ENCODE data around the gene JDP2.
"Not testable (repeated sequence)": the region's sequence is repeated elsewhere in the genome, so short reads cannot be mapped to it uniquely, and the experiment has no call there.

The JDP2 gene

DNA sequence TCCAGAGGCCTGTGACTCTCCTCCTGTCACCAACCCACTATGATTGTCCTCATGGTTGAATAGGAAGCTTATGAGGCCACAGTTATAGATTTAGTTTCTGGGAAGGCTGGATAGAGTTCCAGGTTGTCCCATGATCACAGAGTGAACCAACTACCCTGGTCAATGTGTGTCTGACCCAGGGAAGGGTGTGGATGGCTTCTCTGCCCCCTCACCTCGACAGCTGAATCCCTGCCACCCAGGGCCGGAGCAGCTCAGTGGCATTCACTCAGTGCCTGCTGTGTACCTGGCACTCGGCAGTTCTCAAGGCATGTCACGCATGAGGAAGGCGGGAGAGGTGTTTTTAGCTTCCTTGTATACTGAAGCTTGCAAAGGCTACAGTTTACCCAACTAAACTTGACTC, 43.2 kb downstream of the JDP2 start (continued):
- TF ChIP-seq, protein P1, sequence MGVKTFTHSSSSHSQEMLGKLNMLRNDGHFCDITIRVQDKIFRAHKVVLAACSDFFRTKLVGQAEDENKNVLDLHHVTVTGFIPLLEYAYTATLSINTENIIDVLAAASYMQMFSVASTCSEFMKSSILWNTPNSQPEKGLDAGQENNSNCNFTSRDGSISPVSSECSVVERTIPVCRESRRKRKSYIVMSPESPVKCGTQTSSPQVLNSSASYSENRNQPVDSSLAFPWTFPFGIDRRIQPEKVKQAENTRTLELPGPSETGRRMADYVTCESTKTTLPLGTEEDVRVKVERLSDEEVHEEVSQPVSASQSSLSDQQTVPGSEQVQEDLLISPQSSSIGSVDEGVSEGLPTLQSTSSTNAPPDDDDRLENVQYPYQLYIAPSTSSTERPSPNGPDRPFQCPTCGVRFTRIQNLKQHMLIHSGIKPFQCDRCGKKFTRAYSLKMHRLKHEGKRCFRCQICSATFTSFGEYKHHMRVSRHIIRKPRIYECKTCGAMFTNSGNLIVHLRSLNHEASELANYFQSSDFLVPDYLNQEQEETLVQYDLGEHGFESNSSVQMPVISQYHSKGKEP (tag by site-specific recombination; IDR thresholded peaks at IDR 0.05), result no peak
- TF ChIP-seq, protein P2, sequence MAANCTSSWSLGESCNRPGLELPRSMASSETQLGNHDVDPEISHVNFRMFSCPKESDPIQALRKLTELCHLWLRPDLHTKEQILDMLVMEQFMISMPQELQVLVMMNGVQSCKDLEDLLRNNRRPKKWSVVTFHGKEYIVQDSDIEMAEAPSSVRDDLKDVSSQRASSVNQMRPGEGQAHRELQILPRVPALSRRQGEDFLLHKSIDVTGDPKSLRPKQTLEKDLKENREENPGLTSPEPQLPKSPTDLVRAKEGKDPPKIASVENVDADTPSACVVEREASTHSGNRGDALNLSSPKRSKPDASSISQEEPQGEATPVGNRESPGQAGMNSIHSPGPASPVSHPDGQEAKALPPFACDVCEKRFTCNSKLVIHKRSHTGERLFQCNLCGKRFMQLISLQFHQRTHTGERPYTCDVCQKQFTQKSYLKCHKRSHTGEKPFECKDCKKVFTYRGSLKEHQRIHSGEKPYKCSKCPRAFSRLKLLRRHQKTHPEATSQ (tag by site-specific recombination; IDR thresholded peaks at IDR 0.05), result no peak
- TF ChIP-seq REPIN1 (tag by site-specific recombination; IDR thresholded peaks at IDR 0.05; ENCODE audit: low read depth) (no peak), ZNF404 (tag by site-specific recombination; IDR thresholded peaks at IDR 0.05) (no peak), TCF7L2 (IDR thresholded peaks at IDR 0.05; ENCODE audit: borderline replicate concordance, low read depth, low read length) (no peak), ZNF324 (tag by site-specific recombination; IDR thresholded peaks at IDR 0.05) (no peak), GLIS2 (tag by site-specific recombination; IDR thresholded peaks at IDR 0.05) (no peak), ZBTB8A (tag by site-specific recombination; IDR thresholded peaks at IDR 0.05) (no peak)
- TF ChIP-seq, protein P3, sequence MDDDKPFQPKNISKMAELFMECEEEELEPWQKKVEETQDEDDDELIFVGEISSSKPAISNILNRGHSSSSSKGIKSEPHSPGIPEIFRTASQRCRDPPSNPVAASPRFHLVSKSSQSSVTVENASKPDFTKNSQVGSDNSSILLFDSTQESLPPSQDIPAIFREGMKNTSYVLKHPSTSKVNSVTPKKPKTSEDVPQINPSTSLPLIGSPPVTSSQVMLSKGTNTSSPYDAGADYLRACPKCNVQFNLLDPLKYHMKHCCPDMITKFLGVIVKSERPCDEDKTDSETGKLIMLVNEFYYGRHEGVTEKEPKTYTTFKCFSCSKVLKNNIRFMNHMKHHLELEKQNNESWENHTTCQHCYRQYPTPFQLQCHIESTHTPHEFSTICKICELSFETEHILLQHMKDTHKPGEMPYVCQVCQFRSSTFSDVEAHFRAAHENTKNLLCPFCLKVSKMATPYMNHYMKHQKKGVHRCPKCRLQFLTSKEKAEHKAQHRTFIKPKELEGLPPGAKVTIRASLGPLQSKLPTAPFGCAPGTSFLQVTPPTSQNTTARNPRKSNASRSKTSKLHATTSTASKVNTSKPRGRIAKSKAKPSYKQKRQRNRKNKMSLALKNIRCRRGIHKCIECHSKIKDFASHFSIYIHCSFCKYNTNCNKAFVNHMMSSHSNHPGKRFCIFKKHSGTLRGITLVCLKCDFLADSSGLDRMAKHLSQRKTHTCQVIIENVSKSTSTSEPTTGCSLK (tag by site-specific recombination; IDR thresholded peaks at IDR 0.05), result no peak
- TF ChIP-seq, protein P4, sequence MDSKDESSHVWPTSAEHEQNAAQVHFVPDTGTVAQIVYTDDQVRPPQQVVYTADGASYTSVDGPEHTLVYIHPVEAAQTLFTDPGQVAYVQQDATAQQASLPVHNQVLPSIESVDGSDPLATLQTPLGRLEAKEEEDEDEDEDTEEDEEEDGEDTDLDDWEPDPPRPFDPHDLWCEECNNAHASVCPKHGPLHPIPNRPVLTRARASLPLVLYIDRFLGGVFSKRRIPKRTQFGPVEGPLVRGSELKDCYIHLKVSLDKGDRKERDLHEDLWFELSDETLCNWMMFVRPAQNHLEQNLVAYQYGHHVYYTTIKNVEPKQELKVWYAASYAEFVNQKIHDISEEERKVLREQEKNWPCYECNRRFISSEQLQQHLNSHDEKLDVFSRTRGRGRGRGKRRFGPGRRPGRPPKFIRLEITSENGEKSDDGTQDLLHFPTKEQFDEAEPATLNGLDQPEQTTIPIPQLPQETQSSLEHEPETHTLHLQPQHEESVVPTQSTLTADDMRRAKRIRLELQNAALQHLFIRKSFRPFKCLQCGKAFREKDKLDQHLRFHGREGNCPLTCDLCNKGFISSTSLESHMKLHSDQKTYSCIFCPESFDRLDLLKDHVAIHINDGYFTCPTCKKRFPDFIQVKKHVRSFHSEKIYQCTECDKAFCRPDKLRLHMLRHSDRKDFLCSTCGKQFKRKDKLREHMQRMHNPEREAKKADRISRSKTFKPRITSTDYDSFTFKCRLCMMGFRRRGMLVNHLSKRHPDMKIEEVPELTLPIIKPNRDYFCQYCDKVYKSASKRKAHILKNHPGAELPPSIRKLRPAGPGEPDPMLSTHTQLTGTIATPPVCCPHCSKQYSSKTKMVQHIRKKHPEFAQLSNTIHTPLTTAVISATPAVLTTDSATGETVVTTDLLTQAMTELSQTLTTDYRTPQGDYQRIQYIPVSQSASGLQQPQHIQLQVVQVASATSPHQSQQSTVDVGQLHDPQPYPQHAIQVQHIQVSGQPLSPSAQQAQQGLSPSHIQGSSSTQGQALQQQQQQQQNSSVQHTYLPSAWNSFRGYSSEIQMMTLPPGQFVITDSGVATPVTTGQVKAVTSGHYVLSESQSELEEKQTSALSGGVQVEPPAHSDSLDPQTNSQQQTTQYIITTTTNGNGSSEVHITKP (tag by site-specific recombination; IDR thresholded peaks at IDR 0.05), result no peak

DNA sequence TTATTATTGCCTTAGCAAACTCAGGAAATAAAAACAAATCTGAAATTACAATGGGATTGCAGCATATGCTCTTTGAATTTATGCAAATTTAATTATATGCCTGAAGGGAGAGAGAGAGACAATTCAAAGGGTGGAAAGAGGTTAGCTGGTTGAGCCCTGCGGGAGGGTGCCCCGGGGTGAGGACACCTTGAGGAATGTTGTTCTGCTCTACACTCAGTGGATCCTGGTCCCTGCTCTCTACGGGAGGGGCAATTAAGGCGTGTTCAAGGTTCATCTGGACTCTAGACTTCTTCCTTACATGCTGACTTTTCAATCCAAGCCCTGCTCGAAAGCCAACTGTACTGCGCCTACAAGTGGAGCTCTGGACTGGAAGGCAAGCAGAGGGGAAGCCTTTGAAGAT, 46.3 kb downstream of the JDP2 start:
- H3K27ac ChIP-seq (ENCODE audit: extremely low read depth, low read depth, low read length); H3K4me1 ChIP-seq (ENCODE audit: control insufficient read depth, insufficient read depth, low read length); H3K9me3 ChIP-seq (ENCODE audit: control insufficient read depth, insufficient read depth, low read depth, low read length); CTCF ChIA-PET; H3K36me3 ChIP-seq (ENCODE audit: control insufficient read depth in 2 of 2, insufficient read depth in 1 of 2, low read length in 2 of 2); POLR2A ChIA-PET; H3K4me3 ChIP-seq (ENCODE audit: low read depth, low read length): not testable (repeated sequence)

DNA sequence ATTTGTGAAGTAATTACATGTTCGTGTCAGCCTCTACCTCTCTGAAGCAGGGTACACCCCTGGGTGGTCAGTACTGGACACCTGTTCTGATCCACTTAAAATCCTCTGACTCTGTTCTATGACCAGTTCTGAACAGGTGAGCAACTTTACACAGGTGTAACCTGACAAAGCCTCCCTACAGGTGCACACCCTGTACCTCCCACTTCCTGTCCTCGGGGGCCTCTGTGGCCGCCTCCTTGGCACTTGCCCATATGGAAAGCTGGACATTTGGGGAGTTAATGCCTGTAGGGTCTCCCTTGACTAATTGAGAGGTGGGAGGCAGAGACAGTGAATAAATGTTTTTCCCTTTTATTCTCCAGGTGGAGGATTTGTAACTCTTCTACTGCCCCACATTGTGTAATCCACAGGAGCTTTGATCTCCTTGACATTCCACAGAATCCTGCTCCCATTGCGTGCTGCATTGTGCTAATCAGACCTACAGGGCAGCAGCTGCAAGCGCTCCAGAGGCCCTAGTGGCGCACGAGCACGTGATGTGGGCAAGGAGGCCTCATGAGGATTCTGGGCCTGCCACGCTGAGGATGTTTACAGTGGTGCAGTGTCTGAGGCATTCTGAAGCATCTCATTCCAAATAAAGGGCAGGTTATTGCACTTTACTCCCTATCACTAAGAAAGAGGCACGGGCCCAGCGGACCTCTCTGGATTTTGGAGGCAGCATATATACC, 48.6 kb downstream of the JDP2 start:
- H3K36me3 ChIP-seq (ENCODE audit: control insufficient read depth in 2 of 2, insufficient read depth in 1 of 2, low read length in 2 of 2), result peaks cover 0 to 5% of the 10 kb centered on the region in 2 experiments; a peak in 1 of 3 replicates
- no peaks in the 10 kb centered on the region for H3K4me1 ChIP-seq (ENCODE audit: control insufficient read depth, insufficient read depth, low read length)
- POLR2A ChIA-PET, result no interaction called here
- no peaks in the 10 kb centered on the region for H3K9me3 ChIP-seq (ENCODE audit: control insufficient read depth, insufficient read depth, low read depth, low read length)
- no peak overlapping the region for H3K27ac ChIP-seq (ENCODE audit: extremely low read depth, low read depth, low read length)
- CTCF ChIA-PET, result interaction anchor here (0.6 to 2.3 kb wide), 2 partner anchors 12 to 505 kb away, joined by 3 to 7 read pairs; partner anchors contain the start of gene TGFB3
- H3K4me3 ChIP-seq (ENCODE audit: low read depth, low read length), result no peak overlapping the region
- TF ChIP-seq YY2 (tag by site-specific recombination; IDR thresholded peaks at IDR 0.05) (no peak), ZNF530 (tag by site-specific recombination; IDR thresholded peaks at IDR 0.05; ENCODE audit: low read depth) (no peak), ZSCAN23 (tag by site-specific recombination; IDR thresholded peaks at IDR 0.05) (no peak), ZNF658 (tag by site-specific recombination; IDR thresholded peaks at IDR 0.05) (no peak), WT1 (tag by site-specific recombination; IDR thresholded peaks at IDR 0.05) (no peak), GLIS2 (tag by site-specific recombination; IDR thresholded peaks at IDR 0.05) (no peak), ZNF776 (tag by site-specific recombination; IDR thresholded peaks at IDR 0.05; ENCODE audit: borderline replicate concordance) (no peak), ZNF354C (tag by site-specific recombination; IDR thresholded peaks at IDR 0.05; ENCODE audit: borderline replicate concordance, low read depth) (no peak)
- TF ChIP-seq, protein P5, sequence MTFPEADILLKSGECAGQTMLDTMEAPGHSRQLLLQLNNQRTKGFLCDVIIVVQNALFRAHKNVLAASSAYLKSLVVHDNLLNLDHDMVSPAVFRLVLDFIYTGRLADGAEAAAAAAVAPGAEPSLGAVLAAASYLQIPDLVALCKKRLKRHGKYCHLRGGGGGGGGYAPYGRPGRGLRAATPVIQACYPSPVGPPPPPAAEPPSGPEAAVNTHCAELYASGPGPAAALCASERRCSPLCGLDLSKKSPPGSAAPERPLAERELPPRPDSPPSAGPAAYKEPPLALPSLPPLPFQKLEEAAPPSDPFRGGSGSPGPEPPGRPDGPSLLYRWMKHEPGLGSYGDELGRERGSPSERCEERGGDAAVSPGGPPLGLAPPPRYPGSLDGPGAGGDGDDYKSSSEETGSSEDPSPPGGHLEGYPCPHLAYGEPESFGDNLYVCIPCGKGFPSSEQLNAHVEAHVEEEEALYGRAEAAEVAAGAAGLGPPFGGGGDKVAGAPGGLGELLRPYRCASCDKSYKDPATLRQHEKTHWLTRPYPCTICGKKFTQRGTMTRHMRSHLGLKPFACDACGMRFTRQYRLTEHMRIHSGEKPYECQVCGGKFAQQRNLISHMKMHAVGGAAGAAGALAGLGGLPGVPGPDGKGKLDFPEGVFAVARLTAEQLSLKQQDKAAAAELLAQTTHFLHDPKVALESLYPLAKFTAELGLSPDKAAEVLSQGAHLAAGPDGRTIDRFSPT (tag by site-specific recombination; IDR thresholded peaks at IDR 0.05), result no peak
- TF ChIP-seq, protein P6, sequence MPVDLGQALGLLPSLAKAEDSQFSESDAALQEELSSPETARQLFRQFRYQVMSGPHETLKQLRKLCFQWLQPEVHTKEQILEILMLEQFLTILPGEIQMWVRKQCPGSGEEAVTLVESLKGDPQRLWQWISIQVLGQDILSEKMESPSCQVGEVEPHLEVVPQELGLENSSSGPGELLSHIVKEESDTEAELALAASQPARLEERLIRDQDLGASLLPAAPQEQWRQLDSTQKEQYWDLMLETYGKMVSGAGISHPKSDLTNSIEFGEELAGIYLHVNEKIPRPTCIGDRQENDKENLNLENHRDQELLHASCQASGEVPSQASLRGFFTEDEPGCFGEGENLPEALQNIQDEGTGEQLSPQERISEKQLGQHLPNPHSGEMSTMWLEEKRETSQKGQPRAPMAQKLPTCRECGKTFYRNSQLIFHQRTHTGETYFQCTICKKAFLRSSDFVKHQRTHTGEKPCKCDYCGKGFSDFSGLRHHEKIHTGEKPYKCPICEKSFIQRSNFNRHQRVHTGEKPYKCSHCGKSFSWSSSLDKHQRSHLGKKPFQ (tag by site-specific recombination; IDR thresholded peaks at IDR 0.05), result no peak

All from HEK293 (cell line).